ENCODE measurements around the gene ARHGEF33.

GRCh38 chr2:38911191-38911590, 21.5 kb downstream of the ARHGEF33 start:
- TF ChIP-seq EP300 (IDR thresholded peaks at IDR 0.05) (no peak), POLR2A (IDR thresholded peaks at IDR 0.05; ENCODE audit: low read depth) (no peak), CTCF (IDR thresholded peaks at IDR 0.05) (no peak), POLR2AphosphoS5 (IDR thresholded peaks at IDR 0.05) (no peak)
